CD4-positive, alpha-beta T cell treated with Interferon gamma for 1 hour (primary cell): ENCODE data around the gene PHF21A.
"Not testable (repeated sequence)": the region's sequence is repeated elsewhere in the genome, so short reads cannot be mapped to it uniquely, and the experiment has no call there.

Experiments used
- DNase-seq: peaks from one replicate; pipeline ENCODE4 v3.0.0-alpha.2; 2020

PHF21A gene

DNA sequence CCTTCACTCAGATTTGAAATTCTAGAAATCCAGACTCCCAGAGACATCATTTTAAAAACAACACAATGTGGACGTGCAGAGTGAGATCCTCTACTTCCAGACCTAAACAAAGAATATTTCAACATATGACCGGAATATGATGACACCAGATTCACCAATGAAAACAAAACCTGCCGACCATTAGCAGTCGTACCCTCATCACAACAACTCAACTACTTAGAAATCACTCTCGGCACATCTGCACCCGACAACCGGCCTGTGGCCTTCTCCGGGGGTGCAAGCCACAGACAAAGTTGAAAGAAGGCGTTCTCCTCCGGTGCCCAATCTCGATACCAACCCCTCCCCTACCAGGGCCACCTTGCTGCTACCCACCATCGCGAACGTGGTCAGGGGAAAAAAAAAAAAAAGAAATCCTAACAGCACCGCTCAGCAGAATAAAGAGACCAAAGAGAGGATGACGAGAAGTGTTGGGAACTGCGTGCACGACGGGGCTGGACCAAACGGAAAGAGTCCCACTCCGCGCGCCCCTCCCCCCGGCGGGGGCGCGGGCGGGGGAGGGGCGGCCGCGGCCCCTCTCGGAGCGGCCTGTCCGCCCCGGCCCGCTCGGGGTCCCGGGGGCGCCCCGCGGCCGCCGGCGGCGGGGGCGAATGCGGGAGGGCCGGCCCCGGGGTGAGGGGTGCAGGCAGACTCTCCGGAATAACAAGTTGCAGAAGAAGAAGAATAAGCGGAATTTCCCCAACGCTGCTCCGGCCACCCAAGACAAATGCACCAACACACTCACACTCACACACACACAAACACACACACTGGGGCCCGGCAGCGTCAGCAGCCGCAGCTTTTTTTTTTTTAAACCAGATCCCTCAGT is 1.7 kb downstream of the PHF21A start:
- peak; percentile 82 for DNase-seq

DNA sequence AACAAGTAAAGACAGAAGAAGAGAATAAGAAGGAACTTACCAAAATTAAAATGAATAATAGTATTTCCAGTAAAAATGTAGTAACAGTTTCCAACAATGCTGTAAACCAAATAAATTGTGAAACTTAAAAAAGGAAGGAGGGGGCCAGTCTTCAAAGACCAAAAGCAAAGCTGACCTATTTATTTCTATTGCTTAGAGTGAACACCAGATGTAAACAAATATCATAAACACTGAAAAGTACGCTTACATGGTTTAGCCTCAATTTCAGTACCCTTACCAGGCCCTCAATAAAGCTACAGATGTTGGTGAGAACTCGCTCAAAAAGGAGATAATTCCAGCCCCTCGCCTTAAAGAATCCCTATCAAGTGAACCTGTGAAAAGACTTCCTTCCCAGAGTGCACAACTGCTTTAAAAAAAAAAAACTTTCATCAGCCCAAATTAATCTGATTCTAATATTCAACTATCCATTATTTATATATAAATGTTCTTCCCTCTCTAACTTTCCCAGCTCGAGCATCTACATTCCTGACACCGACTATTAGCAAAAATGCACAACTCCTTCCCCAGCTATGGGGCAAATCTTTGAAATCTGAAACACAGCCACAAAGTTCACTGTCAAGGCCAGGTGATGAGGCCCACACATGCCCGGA is 2.4 kb downstream of the PHF21A start:
- no peak for DNase-seq

DNA sequence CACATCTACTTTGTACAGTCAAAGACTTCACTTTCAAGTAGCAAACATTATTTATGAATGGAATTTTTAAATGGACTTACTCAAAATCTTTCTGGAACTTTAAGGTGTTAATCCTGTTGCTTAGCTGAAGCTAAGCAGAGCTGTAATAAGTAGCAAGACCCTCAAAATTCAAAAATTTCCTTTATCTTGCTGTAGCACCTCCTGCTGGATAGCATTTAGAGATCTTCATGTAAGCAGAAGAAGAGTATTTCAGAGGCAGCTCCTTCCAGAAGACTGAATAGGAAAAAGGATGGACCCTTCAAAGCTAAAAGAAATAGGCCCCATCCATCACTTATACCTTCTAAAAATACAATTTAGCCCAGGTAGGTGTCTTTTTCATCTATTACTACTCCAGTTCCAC is 3.4 kb downstream of the PHF21A start:
- no peak for DNase-seq

DNA sequence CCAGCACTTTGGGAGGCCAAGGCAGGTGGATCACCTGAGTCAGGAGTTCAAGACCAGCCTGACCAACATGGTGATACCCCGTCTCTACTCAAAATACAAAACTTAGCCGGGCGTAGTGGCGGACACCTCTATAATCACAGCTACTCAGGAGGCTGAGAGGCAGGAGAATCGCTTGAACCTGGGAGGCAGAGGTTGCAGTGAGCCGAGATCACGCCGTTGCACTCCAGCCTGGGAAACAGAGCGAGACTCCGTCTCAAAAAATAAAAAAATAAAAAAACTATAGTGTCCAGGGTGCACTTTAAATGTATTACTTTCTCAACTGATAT is 4.6 kb downstream of the PHF21A start:
- not testable (repeated sequence) for DNase-seq

DNA sequence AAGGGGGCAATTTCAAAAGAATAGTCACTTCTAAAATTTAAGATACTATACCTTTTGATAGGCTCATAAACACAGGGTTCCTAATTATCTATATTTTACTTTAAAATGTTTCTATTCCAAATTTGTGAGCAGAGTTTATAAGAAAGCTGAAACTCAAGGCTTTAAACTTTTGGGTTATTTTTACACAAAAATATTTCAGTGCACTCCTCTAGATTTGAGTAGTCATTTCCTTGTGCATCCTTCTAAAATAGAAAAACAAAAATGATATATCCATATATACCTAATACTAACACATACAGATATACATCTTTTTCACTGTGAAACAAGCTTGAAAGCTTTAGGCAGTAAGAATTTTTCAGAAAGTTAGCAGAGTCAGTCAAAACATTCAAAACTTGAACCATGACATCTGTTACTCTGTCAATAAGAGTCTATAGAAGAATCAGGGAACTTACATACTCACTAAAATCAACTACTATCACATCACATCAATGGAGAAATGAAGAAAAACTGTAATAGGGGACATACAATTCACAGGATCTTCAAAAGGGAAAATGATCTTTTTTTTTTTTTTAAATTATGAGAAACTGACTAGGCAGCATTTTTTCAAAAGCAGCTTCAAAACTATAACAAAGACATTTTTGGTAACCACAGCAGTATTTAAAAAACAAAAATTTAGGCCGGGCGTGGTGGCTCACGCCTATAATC is 5.1 kb downstream of the PHF21A start:
- no peak for DNase-seq

DNA sequence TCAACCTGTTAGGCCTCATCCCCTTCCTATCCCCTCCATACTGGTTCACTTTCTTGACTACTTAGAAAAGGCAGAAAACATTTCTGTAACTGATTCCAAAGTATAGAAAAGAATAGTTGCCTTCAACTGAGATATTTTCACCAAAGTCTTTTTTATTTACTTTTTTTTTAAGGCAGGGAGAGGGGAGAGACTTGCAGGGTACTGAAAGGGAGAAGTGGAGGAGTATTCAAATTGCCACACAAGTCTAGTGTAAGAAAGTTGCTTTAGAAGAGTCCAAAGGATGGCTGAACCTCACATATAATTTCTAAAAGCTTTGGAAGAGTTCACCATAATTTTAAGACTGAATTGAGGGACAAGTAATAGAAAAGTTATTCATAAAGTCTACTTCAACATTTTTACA is 6.3 kb downstream of the PHF21A start:
- no peak for DNase-seq

DNA sequence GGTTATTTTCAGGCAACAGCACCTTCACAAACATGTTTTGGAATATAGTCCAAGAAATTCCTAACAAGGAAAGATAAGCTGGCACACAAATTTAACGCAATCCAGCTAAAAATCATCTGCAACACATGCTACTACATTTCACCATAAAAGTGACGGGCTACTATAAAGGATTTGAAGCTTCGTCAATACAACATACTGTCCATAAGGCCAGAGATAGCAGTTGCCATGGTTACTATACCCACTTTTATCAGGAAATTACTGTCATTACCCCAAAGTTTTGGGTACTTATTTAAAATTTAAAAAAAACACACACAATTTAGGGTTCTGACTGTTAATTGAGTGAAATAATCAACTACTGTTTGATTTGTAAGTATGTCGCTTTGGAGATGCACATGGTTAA is 6.9 kb downstream of the PHF21A start:
- no peak for DNase-seq

DNA sequence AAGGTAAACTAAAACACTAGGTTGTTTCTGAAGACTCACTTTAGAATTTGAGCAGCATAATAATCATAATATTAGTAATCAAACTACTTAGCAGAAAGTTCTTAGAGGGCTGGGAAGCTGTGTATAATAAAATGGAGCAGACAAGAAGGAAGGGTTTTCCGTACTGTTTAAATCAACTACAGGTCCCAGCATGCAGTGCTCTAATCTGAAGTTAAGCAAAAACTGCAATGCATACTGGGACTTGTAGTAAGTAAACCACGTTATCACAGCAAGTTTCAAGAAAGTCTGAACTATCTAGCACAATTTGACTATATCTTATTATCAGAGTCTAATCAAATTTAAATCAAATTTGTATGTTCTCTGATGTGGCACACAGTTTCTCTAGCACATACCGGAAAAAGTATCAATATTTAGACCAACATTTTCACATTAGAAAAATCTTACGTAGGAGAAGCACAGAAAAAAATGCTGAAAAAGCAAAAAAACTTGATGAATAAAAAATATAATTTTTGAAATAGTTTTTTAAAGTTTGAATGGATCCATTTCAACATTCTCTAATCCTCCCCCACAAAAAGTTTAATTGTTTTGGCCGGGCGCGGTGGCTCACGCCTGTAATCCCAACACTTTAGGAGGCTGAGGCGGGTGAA is 8.2 kb downstream of the PHF21A start:
- DNase-seq = peak; percentile 7

DNA sequence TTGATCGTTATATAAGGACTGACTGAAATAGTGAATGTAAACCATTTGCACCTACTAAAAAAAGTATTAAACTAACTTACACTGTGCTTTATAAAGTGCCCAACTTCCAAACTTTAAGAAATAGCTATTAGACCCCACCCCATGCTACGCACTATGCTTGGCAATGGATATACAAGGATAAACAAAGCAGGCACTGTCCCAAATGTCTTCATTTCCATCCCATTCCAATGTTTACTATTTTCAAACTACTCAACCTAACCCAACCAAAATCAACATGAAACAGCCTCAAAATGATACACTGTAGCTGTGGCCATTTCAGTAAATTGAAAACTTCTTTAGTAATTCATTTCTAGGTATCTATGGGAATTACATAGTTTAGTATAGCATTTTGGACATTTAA is 12.5 kb downstream of the PHF21A start:
- DNase-seq = no peak

DNA sequence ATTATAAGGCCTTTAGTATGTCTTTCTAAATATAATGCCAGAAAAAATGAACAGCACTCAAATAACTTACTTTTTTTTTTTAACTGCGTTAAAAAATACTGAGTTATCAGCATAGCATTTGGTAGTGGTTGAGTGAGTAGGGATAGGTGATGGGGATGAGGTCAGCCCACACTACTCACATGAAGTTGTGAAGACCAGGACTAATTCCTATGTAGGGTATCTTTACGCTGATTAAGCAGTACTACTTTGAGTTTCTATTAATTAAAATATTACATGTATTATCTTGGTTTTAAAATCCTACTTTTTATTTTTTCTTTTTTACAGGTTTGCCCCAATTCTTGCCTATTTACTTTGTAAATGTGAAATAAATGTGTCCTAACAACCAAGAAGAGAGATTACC is 13.5 kb downstream of the PHF21A start:
- DNase-seq = no peak

DNA sequence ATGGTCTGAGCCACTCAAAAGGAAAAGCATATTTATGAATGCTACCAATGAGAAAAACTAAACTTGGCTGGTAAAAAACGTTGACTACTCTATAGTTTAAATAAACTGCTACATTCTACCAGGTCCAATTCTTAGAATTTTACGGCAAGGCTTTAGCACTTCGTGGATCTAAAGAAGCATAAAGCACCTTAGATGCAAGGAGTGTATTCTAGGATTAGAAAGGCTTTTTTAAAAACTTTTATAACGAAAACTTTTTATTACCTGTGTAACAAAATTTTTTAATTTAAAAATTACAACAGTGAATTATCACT is 13.9 kb downstream of the PHF21A start:
- no peak for DNase-seq

DNA sequence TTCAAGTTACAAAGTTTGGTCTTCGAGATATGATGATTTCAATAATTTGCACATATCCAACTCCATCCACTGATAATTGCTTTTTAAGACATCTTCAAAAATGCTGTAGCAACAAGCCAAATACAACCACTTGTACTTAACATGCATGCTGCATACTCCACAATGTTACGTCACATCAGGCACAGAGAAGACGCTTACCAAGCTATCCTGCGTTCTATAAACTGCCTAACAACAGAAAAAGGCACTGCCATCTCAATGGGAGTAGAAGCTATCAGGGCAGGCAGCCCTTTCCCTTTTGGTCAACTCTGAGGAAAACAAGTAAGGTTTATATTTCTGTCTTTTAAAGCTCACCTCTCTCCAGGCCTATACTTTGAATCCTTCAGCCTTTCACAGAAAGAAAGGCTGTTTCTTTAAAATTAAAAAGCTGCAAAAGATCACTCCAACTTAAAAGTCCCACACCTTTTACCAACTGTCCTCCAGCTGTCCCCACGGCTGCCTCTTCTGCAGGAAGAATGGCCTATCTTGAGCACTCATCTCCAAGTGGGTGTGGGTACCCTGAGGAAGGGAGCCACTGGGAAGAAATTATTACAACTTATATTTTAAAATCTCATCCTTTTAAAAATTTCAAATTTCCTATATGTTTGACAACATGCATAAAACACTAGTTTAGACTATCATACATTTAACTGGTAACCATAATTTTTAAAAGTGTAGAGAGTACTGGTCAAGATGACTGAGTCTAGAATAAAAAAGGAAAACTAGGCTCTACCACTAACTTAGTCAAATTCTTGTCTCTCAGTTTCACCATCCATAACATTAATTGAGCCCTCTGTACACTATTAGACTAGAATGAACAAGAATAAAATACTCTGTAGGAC is 14.5 kb downstream of the PHF21A start:
- no peak for DNase-seq

DNA sequence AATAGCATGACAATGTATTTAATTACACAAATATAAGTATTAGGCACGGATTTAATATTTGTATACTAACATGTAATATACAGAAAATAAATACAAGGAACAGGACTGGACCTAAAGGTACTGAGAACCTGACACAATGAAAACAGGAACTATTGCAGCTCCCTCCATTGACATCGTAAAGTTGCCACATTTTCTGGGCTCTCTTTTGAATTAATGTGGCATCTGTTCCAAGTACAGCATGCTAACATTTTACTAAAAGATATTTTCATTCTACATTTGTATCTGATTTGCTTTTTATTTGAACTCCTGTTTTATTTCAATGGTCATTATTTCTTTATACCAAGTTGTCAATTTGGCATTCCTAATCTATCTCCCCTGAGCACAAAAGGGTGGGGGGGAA is 15.3 kb downstream of the PHF21A start:
- no peak for DNase-seq

DNA sequence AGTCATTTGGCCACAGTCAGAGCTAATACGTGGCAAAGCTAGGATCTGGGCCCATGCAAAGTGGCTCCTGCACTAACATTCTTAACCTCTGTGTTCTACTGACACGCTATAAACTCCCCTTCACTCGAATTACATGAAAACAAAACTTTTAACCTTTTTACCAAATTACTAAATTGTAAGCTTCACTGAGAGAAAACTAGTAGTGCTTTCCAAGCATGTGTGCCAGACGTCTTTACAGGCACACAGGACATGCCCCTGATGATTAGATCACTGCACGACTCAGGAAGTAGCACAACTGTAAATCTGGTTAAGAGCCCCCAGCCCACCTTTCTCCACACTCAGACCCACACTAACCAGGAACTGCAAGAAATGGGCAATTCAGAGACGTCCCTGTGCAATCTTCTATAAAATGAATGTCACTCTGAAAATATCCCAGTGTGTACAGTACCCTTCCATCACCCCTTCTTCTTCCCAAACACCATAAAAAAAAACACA is 16.1 kb downstream of the PHF21A start:
- DNase-seq = no peak

DNA sequence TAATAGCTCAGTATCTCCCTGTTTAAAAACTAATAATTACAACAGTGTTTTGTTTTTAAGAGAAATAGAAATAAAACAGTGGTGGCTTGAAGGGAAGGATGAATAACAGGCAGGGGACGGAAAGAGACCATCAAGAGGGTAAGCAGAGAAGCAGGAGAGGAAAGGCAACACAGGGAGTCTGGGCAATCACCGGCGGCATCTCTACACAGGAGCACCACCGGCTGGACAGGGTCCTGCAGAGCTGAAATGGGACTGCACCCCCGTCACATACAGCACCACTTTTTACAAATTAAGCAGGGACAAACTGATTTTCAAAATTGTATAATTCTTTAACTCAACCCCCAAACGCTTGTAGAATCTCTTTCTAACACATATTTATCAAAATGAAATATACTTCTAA is 18.4 kb downstream of the PHF21A start:
- no peak for DNase-seq

DNA sequence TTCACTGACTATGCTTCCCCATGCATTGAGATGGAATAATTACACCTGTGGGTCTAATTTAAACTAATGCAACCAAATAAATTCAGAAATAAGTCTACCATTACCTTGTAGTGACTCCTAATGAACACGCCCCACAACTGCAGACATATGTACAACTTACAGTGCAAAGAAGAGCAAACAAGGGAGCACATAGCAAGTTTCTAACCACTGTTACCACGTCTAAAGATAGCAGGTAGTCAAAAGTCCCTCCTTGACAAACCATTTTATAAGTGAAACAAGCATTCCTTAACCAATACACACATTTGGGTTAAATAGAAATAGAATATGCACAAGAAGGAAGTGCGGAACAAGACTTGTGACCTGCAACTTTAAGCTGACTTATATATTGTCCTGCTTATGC is 20.6 kb downstream of the PHF21A start:
- no peak for DNase-seq

DNA sequence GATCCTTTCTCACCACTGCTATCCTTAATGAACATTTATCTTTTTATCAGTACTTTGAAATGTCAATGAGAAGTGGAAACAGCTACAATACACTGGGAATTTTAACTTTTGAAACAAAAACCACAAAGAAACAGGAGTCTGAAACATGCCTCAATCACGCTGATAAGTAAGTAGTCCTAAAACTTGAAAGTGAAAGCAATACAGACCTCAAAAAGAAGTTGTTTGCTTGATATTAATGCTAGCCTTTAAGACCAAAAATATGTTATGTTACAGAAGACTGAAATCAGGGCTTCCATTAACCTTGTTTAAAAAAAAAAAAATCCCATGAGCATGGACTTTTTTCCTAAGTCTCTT is 21.3 kb downstream of the PHF21A start:
- DNase-seq = no peak

DNA sequence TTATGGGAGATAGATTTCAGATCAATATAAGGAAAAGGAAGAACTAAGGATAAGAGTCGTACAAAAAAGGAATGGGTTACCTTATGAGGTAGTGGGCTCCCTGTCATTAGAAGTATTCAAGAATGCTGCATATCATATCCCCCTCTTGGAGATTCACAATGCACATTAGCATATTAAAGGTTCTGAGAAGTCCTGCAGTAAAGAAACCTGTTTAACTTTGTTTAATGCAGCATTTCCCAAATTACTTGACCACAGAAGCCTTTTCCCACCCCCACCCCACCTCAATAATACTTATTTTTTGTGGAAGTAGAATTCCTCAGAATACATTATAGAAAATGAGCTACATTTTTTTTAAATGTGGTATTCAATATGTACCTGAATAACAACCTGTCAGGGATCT is 30.9 kb downstream of the PHF21A start:
- DNase-seq = no peak

DNA sequence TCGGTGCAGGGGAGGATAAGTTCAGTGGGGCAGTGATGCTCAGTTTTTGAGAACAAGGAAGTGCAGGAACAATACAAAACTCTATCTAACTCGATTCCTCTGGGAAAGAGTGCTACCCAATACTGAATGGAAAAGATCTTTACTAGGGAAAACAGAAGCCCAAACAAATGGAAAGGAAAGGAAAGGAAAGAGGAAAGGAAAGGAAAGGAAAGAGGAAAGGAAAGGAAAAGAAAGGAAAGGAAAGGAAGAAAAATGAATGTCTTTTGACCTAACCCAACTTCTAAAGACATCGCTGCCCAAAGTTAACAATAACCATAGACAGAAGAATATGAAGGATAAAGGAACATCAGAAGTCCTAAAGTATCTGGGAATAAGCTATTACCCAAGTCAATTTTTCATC is 41.6 kb downstream of the PHF21A start:
- no peak for DNase-seq

DNA sequence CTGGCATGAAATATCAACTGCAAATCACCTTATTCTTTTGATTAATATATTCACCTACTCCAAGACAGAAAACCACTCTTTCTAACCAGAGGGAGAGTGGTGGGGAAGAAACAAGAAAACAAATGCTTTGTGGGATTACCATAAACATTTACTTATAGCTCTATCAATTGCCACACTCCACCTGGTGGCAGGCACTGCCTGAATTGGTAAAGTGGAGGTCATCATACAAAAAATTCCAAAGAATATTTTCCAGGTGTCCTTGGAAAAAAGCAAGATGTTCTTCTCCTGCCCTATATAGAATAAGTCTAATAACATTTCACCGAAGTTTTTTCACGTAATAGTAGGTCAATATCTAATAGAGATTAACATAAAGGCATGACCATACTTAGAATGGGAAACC is 45.3 kb downstream of the PHF21A start:
- DNase-seq = no peak

DNA sequence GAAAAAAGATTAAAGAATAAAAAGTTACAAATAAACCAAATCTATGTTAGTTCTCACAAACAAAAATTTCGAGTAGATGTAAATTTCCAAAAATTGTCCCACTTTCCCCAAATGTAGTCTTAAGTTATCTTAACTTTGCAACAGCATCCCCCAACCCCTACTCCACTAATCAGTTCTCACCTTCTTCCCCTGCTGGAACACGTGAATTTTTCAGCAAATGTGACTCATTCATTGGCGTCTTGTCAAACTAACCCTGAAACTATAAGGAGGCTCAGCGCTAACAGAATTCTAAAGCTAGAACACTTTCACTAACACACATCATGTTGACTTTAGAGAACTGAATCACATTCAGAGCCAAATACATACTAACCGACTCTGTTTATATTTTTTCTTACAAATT is 46.1 kb downstream of the PHF21A start:
- no peak for DNase-seq

DNA sequence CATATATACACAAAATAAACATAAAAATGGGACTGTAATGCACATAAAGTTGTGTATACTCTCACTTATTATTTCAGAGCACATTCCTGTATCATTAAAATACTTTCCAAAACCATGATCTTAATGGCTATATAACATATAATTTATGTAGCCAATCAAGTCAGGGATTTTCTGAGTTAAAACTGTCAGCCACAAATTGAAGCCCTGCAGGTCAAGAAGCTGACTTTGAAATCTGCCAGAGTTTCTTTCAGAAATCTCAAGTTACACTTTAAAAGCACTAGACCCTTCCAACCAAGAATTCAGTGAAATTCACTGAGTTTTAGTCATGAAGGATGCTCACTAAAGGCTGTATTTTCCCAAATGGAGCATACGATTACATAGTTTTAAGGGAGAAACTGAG is 47.6 kb downstream of the PHF21A start:
- DNase-seq = no peak
